ENCODE data around the gene CLIC5. TPM values are rescaled to one million over a fixed set of nuclear protein-coding genes. Genes with fewer than 3 reads are reported as not detected.

CLIC5 gene
- polyA plus RNA-seq, 1 donor from 2014 or later: 0.22 TPM

- Histone ChIP-seq H3K4me2 (ENCODE audit: low read length) (no peak overlapping the region), H4K20me1 (ENCODE audit: insufficient read depth) (no peaks in the 10 kb centered on the region), H2AFZ (ENCODE audit: low read depth, low read length) (no peak overlapping the region), H3K79me2 (replicated peaks; ENCODE audit: insufficient read depth, low read length) (no peaks in the 10 kb centered on the region), H3K9me3 (ENCODE audit: low read length) (no peaks in the 10 kb centered on the region), H3K27me3 (ENCODE audit: insufficient read depth, low read depth, low read length) (no peaks in the 10 kb centered on the region), H3K27ac (ENCODE audit: low read length) (no peak overlapping the region), H3K9ac (ENCODE audit: low read length) (no peak overlapping the region), H3K36me3 (ENCODE audit: insufficient read depth, low read length) (no peaks in the 10 kb centered on the region), H3K4me3 (ENCODE audit: low read length) (no peak overlapping the region), H3K9me2 (ENCODE audit: insufficient read depth, low read length) (no peaks in the 10 kb centered on the region), H3F3A (ENCODE audit: insufficient read depth, low read length, poor library complexity, severe bottlenecking) (no peaks in the 10 kb centered on the region)
- TF ChIP-seq, protein P1, sequence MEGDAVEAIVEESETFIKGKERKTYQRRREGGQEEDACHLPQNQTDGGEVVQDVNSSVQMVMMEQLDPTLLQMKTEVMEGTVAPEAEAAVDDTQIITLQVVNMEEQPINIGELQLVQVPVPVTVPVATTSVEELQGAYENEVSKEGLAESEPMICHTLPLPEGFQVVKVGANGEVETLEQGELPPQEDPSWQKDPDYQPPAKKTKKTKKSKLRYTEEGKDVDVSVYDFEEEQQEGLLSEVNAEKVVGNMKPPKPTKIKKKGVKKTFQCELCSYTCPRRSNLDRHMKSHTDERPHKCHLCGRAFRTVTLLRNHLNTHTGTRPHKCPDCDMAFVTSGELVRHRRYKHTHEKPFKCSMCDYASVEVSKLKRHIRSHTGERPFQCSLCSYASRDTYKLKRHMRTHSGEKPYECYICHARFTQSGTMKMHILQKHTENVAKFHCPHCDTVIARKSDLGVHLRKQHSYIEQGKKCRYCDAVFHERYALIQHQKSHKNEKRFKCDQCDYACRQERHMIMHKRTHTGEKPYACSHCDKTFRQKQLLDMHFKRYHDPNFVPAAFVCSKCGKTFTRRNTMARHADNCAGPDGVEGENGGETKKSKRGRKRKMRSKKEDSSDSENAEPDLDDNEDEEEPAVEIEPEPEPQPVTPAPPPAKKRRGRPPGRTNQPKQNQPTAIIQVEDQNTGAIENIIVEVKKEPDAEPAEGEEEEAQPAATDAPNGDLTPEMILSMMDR (IDR thresholded peaks at IDR 0.05; ENCODE audit: poor library complexity, severe bottlenecking): no peak
- no peak for TF ChIP-seq POLR2AphosphoS5 (IDR thresholded peaks at IDR 0.05)
- TF ChIP-seq EP300 (conservative IDR thresholded peaks at IDR 0.05; ENCODE audit: poor library complexity, severe bottlenecking): no peak
- TF ChIP-seq EZH2 (IDR thresholded peaks at IDR 0.05; ENCODE audit: borderline replicate concordance, insufficient read depth, low read length, poor library complexity, severe bottlenecking): no peak
- TF ChIP-seq TAF1 (IDR thresholded peaks at IDR 0.05; ENCODE audit: low read depth): no peak
- TF ChIP-seq REST (IDR thresholded peaks at IDR 0.05; ENCODE audit: borderline replicate concordance): no peak
- no peak for TF ChIP-seq MXI1 (conservative IDR thresholded peaks at IDR 0.05; ENCODE audit: poor library complexity, severe bottlenecking)
- TF ChIP-seq SMC3 (conservative IDR thresholded peaks at IDR 0.05; ENCODE audit: poor library complexity): no peak
- no peak for TF ChIP-seq RAD21 (conservative IDR thresholded peaks at IDR 0.05)
These were observed 13.4 kb downstream of the CLIC5 start for GRCh38 chr6:46002264-46002663.

- Histone ChIP-seq H3K9me2 (ENCODE audit: insufficient read depth, low read length) (no peaks in the 10 kb centered on the region), H3K9me3 (ENCODE audit: low read length) (no peaks in the 10 kb centered on the region), H3F3A (ENCODE audit: insufficient read depth, low read length, poor library complexity, severe bottlenecking) (no peaks in the 10 kb centered on the region), H4K20me1 (ENCODE audit: insufficient read depth) (no peaks in the 10 kb centered on the region), H3K27me3 (ENCODE audit: insufficient read depth, low read depth, low read length) (no peaks in the 10 kb centered on the region), H3K4me2 (ENCODE audit: low read length) (no peak overlapping the region), H3K27ac (ENCODE audit: low read length) (no peak overlapping the region), H3K9ac (ENCODE audit: low read length) (no peak overlapping the region), H3K79me2 (replicated peaks; ENCODE audit: insufficient read depth, low read length) (no peaks in the 10 kb centered on the region), H2AFZ (ENCODE audit: low read depth, low read length) (no peak overlapping the region), H3K4me3 (ENCODE audit: low read length) (no peak overlapping the region), H3K36me3 (ENCODE audit: insufficient read depth, low read length) (no peaks in the 10 kb centered on the region)
- TF ChIP-seq REST (IDR thresholded peaks at IDR 0.05; ENCODE audit: borderline replicate concordance) (no peak), TAF1 (IDR thresholded peaks at IDR 0.05; ENCODE audit: low read depth) (no peak), MXI1 (conservative IDR thresholded peaks at IDR 0.05; ENCODE audit: poor library complexity, severe bottlenecking) (no peak), RAD21 (conservative IDR thresholded peaks at IDR 0.05) (no peak)
These were observed 14.8 kb downstream of the CLIC5 start for GRCh38 chr6:46000905-46001304.
